HepG2 (cell line): ENCODE measurements around the gene CPHXL2. TPM values are rescaled to one million over a fixed set of nuclear protein-coding genes. Genes with fewer than 3 reads are reported as not detected.
A peak's percentile ranks its signal among the peaks of the same experiment; 100 is the strongest.

Source experiments
- ARID2 ChIP-seq: sonication (generic); formaldehyde crosslinking; IDR thresholded peaks from 2 replicates; pipeline ENCODE4 v1.8.1; 2022; ENCODE audit warnings: mild to moderate bottlenecking, missing genetic modification reagents, borderline replicate concordance
- DPF2 ChIP-seq: sonication (generic); formaldehyde crosslinking; IDR thresholded peaks from 2 replicates; pipeline ENCODE4 v1.4.0; 2020; ENCODE audit warnings: mild to moderate bottlenecking, low read depth, missing genetic modification reagents, borderline replicate concordance
- ELF4 ChIP-seq: sonication (generic); formaldehyde crosslinking; IDR thresholded peaks from 2 replicates; pipeline ENCODE4 v1.5.0; 2020; ENCODE audit warnings: missing genetic modification reagents, mild to moderate bottlenecking, moderate library complexity, borderline replicate concordance
- FOXA1 ChIP-seq, 2 experiments: fragments of 450-650 bp in 1 of 2; sonication (generic) in 1 of 2; formaldehyde crosslinking in 1 of 2; IDR thresholded peaks; 2 replicates each; pipeline versions ENCODE4 v1.4.0 to v1.6.1; 2016 to 2020; ENCODE audit warnings: missing genetic modification reagents in 1 of 2
- HDAC1 ChIP-seq: sonication (generic); formaldehyde crosslinking; IDR thresholded peaks from 2 replicates; pipeline ENCODE4 v1.5.1; 2020; ENCODE audit warnings: mild to moderate bottlenecking, missing genetic modification reagents
- HES4 ChIP-seq: sonication (generic); formaldehyde crosslinking; IDR thresholded peaks from 2 replicates; pipeline ENCODE4 v1.9.0; 2021; ENCODE audit warnings: mild to moderate bottlenecking, missing genetic modification reagents, borderline replicate concordance
- KAT8 ChIP-seq: IDR thresholded peaks from 2 replicates; pipeline ENCODE4 v1.6.1; 2016; ENCODE audit warnings: missing genetic modification reagents, missing compliant biosample characterization
- KLF13 ChIP-seq: sonication (generic); formaldehyde crosslinking; IDR thresholded peaks from 2 replicates; pipeline ENCODE4 v1.4.0; 2020; ENCODE audit warnings: mild to moderate bottlenecking, missing genetic modification reagents
- MLX ChIP-seq: IDR thresholded peaks from 2 replicates; pipeline ENCODE4 v1.6.1; 2016
- POLR2G ChIP-seq: fragments of 200-400 bp; formaldehyde crosslinking; IDR thresholded peaks from 2 replicates; pipeline ENCODE4 v1.6.1; 2018; ENCODE audit warnings: mild to moderate bottlenecking, low read depth, low read length, moderate library complexity
- SMARCE1 ChIP-seq: fragments of 450-650 bp; IDR thresholded peaks from 2 replicates; pipeline ENCODE4 v1.6.1; 2017; ENCODE audit warnings: borderline replicate concordance
- ZNF180 ChIP-seq: sonication (generic); formaldehyde crosslinking; IDR thresholded peaks from 2 replicates; pipeline ENCODE4 v1.4.0; 2020; ENCODE audit warnings: low read depth, missing genetic modification reagents, borderline replicate concordance
- ZNF672 ChIP-seq: sonication (generic); formaldehyde crosslinking; IDR thresholded peaks from 2 replicates; pipeline ENCODE4 v1.8.1; 2022; ENCODE audit warnings: missing genetic modification reagents
- ZNF839 ChIP-seq: sonication (generic); formaldehyde crosslinking; IDR thresholded peaks from 2 replicates; pipeline ENCODE4 v1.4.0; 2020; ENCODE audit warnings: missing genetic modification reagents, mild to moderate bottlenecking, borderline replicate concordance
- ZNF879 ChIP-seq: sonication (generic); formaldehyde crosslinking; IDR thresholded peaks from 2 replicates; pipeline ENCODE4 v1.8.1; 2023; ENCODE audit warnings: missing genetic modification reagents
- polyA plus RNA-seq, 8 experiments: library from polyadenylated mRNA; depleted of rRNA in 3 of 8; stranded (reverse) in 7 of 8; unstranded in 1 of 8; fragments of >200 nt; fragmentation: Illumina TruSeq in 4 of 8; extraction: Trizol in 4 of 8; gene quantifications; 2 replicates each; pipeline versions ENCODE4 v1.2.1 to v1.2.3, GENCODE V29; 2011 to 2016; ENCODE audit warnings: low read depth in 4 of 8, missing spikeins in 1 of 8, mixed read lengths in 1 of 8; ENCODE audit not compliant: insufficient read depth in 1 of 8
- total RNA-seq, 5 experiments: library from RNA; depleted of rRNA; stranded (reverse); fragments of >200 nt; fragmentation: Illumina TruSeq; extraction: Trizol; gene quantifications; 2 replicates each; pipeline ENCODE4 v1.2.3, GENCODE V29; 2016; ENCODE audit warnings: low read depth in 1 of 5
- TF ChIP-seq, protein P1 (sequence below): sonication (generic); formaldehyde crosslinking; IDR thresholded peaks from 2 replicates; pipeline ENCODE4 v1.4.0; 2020; ENCODE audit warnings: mild to moderate bottlenecking, missing genetic modification reagents
- TF ChIP-seq, protein P2 (sequence below): sonication (generic); formaldehyde crosslinking; IDR thresholded peaks from 2 replicates; pipeline ENCODE4 v1.4.0; 2020; ENCODE audit warnings: mild to moderate bottlenecking, missing genetic modification reagents
- TF ChIP-seq, protein P3 (sequence below): sonication (generic); formaldehyde crosslinking; IDR thresholded peaks from 2 replicates; pipeline ENCODE4 v1.8.1; 2023; ENCODE audit warnings: mild to moderate bottlenecking, missing genetic modification reagents

Gene CPHXL2
- total and polyA plus RNA-seq, 2 of the 13 experiments (the other 11 are each of a cell fraction or from before 2014, with no cell fraction given) = not detected

- TF ChIP-seq, protein P1, sequence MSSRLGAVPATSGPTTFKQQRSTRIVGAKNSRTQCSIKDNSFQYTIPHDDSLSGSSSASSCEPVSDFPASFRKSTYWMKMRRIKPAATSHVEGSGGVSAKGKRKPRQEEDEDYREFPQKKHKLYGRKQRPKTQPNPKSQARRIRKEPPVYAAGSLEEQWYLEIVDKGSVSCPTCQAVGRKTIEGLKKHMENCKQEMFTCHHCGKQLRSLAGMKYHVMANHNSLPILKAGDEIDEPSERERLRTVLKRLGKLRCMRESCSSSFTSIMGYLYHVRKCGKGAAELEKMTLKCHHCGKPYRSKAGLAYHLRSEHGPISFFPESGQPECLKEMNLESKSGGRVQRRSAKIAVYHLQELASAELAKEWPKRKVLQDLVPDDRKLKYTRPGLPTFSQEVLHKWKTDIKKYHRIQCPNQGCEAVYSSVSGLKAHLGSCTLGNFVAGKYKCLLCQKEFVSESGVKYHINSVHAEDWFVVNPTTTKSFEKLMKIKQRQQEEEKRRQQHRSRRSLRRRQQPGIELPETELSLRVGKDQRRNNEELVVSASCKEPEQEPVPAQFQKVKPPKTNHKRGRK (CRISPR knock-in tag) = no peak
- TF ChIP-seq ZNF180 (CRISPR knock-in tag) (no peak), POLR2G (peak; percentile 97), MLX (CRISPR knock-in tag) (peak; percentile 41; the same call in 1 of the 2 replicates), KAT8 (CRISPR knock-in tag) (peak; percentile 96), ZNF879 (CRISPR knock-in tag) (no peak), ZNF839 (peak; percentile 67; the same call in 1 of the 2 replicates), HDAC1 (CRISPR knock-in tag) (peak; percentile 97), ARID2 (CRISPR knock-in tag) (no peak), ZNF672 (no peak), HES4 (CRISPR knock-in tag) (no peak), ELF4 (peak; percentile 92), FOXA1 (IDR thresholded peaks at IDR 0.05) (no peak), FOXA1 (CRISPR knock-in tag; IDR thresholded peaks at IDR 0.05) (no peak), DPF2 (no peak), KLF13 (CRISPR knock-in tag) (no peak), SMARCE1 (no peak)
- TF ChIP-seq, protein P2, sequence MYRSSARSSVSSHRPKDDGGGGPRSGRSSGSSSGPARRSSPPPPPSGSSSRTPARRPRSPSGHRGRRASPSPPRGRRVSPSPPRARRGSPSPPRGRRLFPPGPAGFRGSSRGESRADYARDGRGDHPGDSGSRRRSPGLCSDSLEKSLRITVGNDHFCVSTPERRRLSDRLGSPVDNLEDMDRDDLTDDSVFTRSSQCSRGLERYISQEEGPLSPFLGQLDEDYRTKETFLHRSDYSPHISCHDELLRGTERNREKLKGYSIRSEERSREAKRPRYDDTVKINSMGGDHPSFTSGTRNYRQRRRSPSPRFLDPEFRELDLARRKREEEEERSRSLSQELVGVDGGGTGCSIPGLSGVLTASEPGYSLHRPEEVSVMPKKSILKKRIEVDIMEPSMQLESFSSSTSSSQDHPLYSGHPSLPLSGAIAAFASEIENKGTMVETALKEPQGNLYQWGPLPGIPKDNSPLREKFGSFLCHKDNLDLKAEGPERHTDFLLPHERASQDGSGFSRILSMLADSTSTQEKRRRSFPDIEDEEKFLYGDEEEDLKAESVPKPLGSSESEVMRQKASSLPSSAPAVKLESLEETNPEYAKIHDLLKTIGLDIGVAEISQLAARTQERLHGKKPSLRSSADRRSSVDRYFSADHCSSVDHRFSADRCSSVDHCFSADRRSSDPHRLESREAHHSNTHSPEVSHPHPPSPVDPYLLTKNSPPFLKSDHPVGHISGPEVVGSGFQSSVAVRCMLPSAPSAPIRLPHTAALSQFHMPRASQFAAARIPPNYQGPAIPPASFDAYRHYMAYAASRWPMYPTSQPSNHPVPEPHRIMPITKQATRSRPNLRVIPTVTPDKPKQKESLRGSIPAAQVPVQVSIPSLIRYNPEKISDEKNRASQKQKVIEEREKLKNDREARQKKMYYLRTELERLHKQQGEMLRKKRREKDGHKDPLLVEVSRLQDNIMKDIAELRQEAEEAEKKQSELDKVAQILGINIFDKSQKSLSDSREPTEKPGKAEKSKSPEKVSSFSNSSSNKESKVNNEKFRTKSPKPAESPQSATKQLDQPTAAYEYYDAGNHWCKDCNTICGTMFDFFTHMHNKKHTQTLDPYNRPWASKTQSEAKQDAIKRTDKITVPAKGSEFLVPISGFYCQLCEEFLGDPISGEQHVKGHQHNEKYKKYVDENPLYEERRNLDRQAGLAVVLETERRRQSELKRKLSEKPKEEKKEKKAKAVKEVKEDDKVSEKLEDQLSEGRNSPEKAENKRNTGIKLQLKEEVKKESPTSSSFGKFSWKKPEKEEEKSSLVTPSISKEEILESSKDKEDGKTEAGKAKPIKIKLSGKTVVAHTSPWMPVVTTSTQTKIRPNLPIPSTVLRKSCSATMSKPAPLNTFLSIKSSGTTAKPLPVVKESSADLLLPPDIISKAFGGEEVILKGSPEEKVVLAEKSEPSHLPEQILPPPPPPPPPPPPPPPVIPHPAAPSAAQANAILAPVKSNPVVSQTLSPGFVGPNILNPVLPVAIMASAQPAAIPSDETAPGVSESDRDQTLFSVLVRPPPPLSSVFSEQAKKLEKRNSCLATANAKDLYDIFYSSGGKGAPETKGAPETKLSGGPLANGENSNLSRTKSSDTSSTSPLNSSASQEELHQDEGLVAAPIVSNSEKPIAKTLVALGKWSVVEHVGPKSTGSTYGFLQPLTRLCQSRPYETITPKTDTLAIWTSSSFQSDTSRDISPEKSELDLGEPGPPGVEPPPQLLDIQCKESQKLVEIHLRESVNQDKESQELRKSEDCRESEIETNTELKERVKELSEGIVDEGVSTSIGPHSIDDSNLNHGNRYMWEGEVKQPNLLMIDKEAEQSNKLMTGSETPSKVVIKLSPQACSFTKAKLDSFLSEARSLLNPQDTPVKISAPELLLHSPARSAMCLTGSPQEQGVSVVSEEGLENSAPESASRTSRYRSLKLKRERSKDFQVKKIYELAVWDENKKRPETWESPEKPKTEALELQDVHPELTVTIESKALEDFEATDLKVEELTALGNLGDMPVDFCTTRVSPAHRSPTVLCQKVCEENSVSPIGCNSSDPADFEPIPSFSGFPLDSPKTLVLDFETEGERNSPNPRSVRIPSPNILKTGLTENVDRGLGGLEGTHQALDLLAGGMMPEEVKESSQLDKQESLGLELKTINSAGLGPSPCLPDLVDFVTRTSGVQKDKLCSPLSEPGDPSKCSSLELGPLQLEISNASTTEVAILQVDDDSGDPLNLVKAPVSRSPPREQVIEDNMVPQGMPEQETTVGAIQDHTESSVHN = no peak; the same call in 1 of the 2 replicates
- TF ChIP-seq, protein P3, sequence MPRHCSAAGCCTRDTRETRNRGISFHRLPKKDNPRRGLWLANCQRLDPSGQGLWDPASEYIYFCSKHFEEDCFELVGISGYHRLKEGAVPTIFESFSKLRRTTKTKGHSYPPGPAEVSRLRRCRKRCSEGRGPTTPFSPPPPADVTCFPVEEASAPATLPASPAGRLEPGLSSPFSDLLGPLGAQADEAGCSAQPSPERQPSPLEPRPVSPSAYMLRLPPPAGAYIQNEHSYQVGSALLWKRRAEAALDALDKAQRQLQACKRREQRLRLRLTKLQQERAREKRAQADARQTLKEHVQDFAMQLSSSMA (CRISPR knock-in tag) = peak; percentile 61; the same call in 1 of the 2 replicates
These were observed 53.8 kb downstream of the CPHXL2 start, which contains the start of gene ADAT1 (continued) for GRCh38 chr16:75622761-75623605.
